Cerebellar cortex (tissue), 1 donor: ENCODE measurements around the gene ZC3H18.

ENCODE experiments used
- DNase-seq: peaks from one replicate; pipeline ENCODE4 v3.0.0-alpha.2; 2015; ENCODE audit warnings: low spot score

The ZC3H18 gene

GRCh38 chr16:88533381-88533917 is 36.8 kb upstream of the ZC3H18 start:
- no peak for DNase-seq

GRCh38 chr16:88533932-88534637 is 36.1 kb upstream of the ZC3H18 start:
- peak; percentile 46 for DNase-seq

DNA sequence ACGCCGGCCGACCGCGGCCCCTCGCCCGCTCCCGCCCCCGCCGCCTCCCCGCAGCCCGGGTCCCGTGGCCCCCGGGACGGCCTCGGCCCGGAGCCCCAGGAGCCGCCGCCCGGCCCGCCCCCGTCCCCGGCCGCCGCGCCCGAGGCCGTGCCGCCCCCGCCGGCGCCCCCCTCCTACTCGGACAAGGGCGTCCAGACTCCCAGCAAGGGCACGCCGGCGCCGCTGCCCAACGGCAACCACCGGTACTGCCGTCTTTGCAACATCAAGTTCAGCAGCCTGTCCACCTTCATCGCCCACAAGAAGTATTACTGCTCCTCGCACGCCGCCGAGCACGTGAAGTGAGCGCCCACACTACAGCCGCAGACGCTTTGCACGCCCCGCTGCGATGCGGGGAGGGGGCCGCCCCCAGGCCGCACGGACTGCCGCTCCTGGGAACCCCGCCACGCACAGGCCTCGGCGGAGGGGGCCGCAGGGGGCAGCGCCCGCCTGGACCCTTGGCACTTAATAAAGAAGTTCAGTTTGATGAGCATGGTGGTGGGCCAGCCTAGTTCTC is 35.5 kb upstream of the ZC3H18 start:
- no peak for DNase-seq

DNA sequence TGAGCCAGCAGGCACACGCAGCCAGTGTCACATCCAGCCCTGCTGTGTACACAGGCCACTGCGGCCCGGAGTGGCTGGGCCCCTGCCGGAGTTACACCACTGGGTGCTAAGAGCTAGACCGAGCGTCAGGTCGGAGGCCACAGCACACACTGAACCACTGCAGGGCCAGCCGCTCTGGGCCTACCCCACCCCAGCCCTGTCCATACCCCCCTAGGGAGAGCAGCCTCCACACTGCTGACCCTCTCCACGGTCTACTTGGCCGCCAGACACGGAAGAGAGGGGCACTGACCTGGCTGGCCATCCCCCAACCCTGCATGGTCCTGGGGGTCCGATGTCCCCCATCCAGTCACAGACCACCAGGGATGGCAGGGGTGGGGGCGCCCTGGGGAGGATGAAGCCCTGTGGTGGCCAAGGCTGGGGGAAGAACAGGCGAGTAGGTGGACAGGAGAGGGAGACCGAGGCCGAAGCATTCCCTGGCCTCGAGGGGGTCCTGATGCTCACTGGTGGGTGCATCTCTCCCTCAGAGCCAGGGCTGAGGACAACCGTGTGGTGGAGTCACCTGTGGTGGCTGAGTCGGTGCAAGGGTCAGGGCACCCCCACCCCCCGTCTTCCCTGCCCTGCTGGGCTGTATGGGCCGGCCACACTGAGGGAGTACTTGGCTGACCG is 34.9 kb upstream of the ZC3H18 start:
- DNase-seq = no peak

DNA sequence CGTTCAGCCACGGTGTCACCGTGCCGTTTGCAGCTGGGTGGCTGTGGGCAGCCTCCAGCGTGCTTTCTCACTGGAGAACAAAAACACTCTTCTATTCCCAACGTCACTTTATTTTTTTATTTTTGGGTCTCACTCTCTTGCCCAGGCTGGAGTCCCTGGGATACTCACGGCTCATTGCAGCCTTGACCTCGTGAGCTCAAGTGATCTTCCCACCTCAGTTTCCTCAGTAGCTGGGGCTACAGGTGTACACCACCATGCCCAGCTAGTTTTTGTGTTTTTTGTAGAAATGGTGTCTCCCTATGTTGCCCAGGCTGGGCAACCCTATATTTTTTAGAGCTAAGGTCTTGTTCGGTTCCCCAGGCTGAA is 34.4 kb upstream of the ZC3H18 start:
- no peak for DNase-seq

- no peak for DNase-seq
These were observed 33.7 kb upstream of the ZC3H18 start for GRCh38 chr16:88536510-88536909.

GRCh38 chr16:88536971-88537751 is 33.0 kb upstream of the ZC3H18 start:
- DNase-seq = no peak

- no peak for DNase-seq
These were observed 32.3 kb upstream of the ZC3H18 start for GRCh38 chr16:88537859-88538258.

GRCh38 chr16:88538366-88539060 is 31.7 kb upstream of the ZC3H18 start:
- no peak for DNase-seq

- no peak for DNase-seq
These were observed 30.9 kb upstream of the ZC3H18 start for GRCh38 chr16:88539261-88539651.

GRCh38 chr16:88539652-88540345 is 30.4 kb upstream of the ZC3H18 start:
- no peak for DNase-seq

DNA sequence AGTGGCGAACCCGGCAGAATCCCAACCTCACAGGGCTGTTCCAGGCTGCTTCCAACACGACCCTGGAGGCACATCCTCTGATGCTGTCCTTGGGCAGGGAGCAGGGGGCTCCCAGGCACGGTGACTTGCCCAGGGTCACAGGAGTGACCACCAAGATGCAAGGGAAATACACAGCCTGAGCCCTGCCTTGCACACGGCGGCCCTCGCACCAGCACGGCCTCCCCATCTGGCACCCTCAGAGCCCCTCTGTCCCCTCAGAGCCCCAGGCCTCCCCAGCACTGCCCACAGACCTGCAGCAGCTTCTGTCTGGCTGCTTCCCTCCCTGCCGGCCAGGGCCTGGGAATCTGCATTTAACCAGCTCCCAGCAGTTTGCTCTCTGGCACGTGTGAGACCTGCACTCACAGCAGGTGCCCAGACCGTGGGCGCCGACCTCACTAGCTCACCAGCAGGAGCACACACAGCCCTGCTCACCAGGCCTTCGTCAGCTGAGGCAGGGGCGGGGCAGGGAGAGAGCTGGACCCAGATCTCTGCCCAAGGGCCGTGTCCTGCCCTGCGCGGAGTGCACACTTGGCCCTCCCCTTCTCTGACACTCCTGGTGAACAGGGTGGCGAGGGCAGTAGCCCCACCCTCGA is 29.7 kb upstream of the ZC3H18 start:
- no peak for DNase-seq

- peak; percentile 92 for DNase-seq
These were observed 28.2 kb upstream of the ZC3H18 start for GRCh38 chr16:88541831-88542616.

- no peak for DNase-seq
These were observed 26.9 kb upstream of the ZC3H18 start for GRCh38 chr16:88543230-88543813.

DNA sequence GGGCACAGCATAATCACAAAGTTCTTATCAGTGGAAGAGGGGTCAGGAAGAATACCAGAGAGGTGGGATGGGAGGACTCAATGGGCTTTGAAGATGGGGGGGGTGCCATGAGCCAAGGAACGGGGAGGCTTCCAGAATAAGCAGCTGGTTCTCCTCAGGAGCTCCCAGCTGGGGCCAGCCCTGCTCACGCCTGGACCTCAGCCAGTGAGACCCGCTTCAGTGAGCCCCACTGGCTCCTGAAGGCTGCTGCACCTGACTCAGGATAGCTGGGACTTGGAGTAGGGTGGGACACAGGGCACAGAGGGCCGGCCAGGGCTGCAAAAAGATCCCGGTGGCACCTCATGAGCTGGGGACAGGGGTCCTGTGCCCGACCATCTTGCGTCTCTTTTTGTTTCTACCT is 24.4 kb upstream of the ZC3H18 start:
- DNase-seq = no peak

DNA sequence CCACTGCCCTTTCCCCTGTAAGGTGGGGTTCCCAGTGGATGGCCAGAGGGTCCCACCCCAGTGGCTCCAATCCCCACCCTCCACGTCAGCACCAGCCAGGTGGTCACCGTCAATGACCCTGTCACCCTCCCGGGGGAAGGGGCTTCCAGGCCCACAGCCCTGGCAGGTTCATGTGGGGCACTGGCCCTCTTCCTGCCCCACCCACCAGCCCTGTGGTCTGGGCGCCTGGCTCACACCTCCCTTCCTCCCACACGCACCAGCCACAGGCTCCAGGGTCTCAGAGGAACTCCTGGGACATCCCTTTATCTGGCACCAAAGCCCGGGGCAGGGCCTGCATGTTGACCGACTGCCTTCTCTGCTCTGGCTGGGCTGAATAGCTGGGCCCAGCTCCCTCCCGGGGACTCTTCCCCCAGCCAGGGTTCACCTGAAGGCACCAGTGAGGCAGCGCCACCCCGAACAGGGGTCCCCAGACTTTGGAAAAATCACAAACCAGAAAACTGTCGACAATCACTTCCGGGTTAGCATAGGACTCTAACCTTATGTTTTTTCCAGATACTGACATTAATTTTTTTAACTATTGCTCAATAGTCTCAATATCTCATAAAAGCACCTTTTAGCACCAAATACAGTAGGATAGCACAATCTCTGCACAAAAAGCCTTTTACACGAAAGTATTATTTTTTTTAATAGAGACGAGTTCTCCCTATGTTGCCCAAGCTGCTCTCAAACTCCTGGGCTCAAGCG is 21.9 kb upstream of the ZC3H18 start:
- no peak for DNase-seq

- DNase-seq = no peak
These were observed 21.2 kb upstream of the ZC3H18 start for GRCh38 chr16:88548985-88549384.

- DNase-seq = no peak
These were observed 20.4 kb upstream of the ZC3H18 start for GRCh38 chr16:88549671-88550245.
